Activated CD4-positive, alpha-beta memory T cell treated with anti-CD3 and anti-CD28 coated beads, Interleukin-2, amount 10 ng/mL, durations not matched to agents 7 days and 5 days (primary cell): ENCODE measurements around the gene ZRANB3. TPM values are rescaled to one million over a fixed set of nuclear protein-coding genes. Genes with fewer than 3 reads are reported as not detected.
"Not testable (repeated sequence)": the region's sequence is repeated elsewhere in the genome, so short reads cannot be mapped to it uniquely, and the experiment has no call there.

Experiments used
- CTCF ChIA-PET: fragments of 350-600 bp; sonication (Branson Sonifier 250); formaldehyde crosslinking; loops from one replicate; lab custom pipeline; 2021; ENCODE audit warnings: antibody characterized with exemption, inconsistent platforms; lab: Charles Lee
- POLR2A ChIA-PET: fragments of 350-600 bp; sonication (Branson Sonifier 250); formaldehyde crosslinking; loops from one replicate; lab custom pipeline; 2021; ENCODE audit warnings: antibody characterized with exemption; lab: Charles Lee
- DNase-seq: peaks from one replicate; pipeline ENCODE4 v3.0.0-alpha.2; 2020
- H3K27ac Mint-ChIP-seq: one replicate; pipeline ENCODE4 v1.8.0; 2021; ENCODE audit warnings: mild to moderate bottlenecking, mixed read lengths
- H3K27me3 Mint-ChIP-seq: one replicate; pipeline ENCODE4 v1.8.0; 2021; ENCODE audit warnings: mixed read lengths
- H3K36me3 Mint-ChIP-seq: one replicate; pipeline ENCODE4 v1.8.0; 2021; ENCODE audit warnings: low read depth, mixed read lengths
- H3K4me1 Mint-ChIP-seq: one replicate; pipeline ENCODE4 v1.8.0; 2021; ENCODE audit warnings: mixed read lengths
- H3K4me3 Mint-ChIP-seq: one replicate; pipeline ENCODE4 v1.8.0; 2021; ENCODE audit warnings: mild to moderate bottlenecking, mixed read lengths
- H3K9me3 Mint-ChIP-seq: one replicate; pipeline ENCODE4 v1.8.0; 2021; ENCODE audit warnings: mixed read lengths
- total RNA-seq, 2 experiments: library from RNA; stranded (reverse); gene quantifications; one replicate each; pipeline ENCODE4 v1.2.3, GENCODE V29; 2021

ZRANB3 gene
- 1 to 10 TPM; 5.8 to 6.2 TPM for total RNA-seq

GRCh38 chr2:135530313-135531230 is at the start of gene ZRANB3:
ZRANB3 (minus strand) TSS chr2:135531218.
- DNase-seq: peak; percentile 96
- no peaks in the 10 kb centered on the region for H3K9me3 Mint-ChIP-seq
- ChIA-PET CTCF (interaction anchor here (0.5 to 2.5 kb wide), 6 partner anchors 90 to 1079 kb away, joined by 3 to 9 read pairs (median 4); no protein-coding TSS in a partner anchor), POLR2A (interaction anchor here (0.6 to 3.2 kb wide), 19 partner anchors 10 to 853 kb away, joined by 3 to 30 read pairs (median 4); partner anchors contain the start of genes CCNT2, RAB3GAP1 and UBXN4)
- H3K4me1 Mint-ChIP-seq: peaks cover 32% of the 10 kb centered on the region
- H3K27ac Mint-ChIP-seq: no peak within 1 kb of the TSS
- no peaks in the 10 kb centered on the region for H3K27me3 Mint-ChIP-seq
- H3K36me3 Mint-ChIP-seq: peaks cover 6% of the 10 kb centered on the region
- no peak within 1 kb of the TSS for H3K4me3 Mint-ChIP-seq

GRCh38 chr2:135573620-135574019 is 42.6 kb upstream of the ZRANB3 start:
- Mint-ChIP-seq H3K4me3 (no peak overlapping the region), H3K4me1 (no peaks in the 10 kb centered on the region), H3K9me3 (no peaks in the 10 kb centered on the region), H3K27me3 (no peaks in the 10 kb centered on the region), H3K36me3 (peaks cover 5% of the 10 kb centered on the region), H3K27ac (no peak overlapping the region)
- DNase-seq: no peak
- ChIA-PET POLR2A (no interaction called here), CTCF (interaction anchor here (1.4 kb wide), 1 partner anchor 136 kb away, joined by 5 read pairs; no protein-coding TSS in a partner anchor)

GRCh38 chr2:135570884-135571283 is 39.9 kb upstream of the ZRANB3 start:
- H3K4me3 Mint-ChIP-seq: no peak overlapping the region
- POLR2A ChIA-PET: no interaction called here
- DNase-seq: no peak
- H3K27ac Mint-ChIP-seq: no peak overlapping the region
- H3K27me3 Mint-ChIP-seq: no peaks in the 10 kb centered on the region
- no peaks in the 10 kb centered on the region for H3K9me3 Mint-ChIP-seq
- CTCF ChIA-PET: no interaction called here
- no peaks in the 10 kb centered on the region for H3K4me1 Mint-ChIP-seq
- H3K36me3 Mint-ChIP-seq: peaks cover 5% of the 10 kb centered on the region

- H3K27me3 Mint-ChIP-seq: no peaks in the 10 kb centered on the region
- no peak overlapping the region for H3K27ac Mint-ChIP-seq
- DNase-seq: no peak
- peaks cover 11% of the 10 kb centered on the region for H3K36me3 Mint-ChIP-seq
- ChIA-PET CTCF (no interaction called here), POLR2A (interaction anchor here (1.1 kb wide), 1 partner anchor 14 kb away, joined by 3 read pairs; no protein-coding TSS in a partner anchor)
- peaks cover 4% of the 10 kb centered on the region for H3K4me1 Mint-ChIP-seq
- no peak overlapping the region for H3K4me3 Mint-ChIP-seq
- H3K9me3 Mint-ChIP-seq: peaks cover 2% of the 10 kb centered on the region
Measured at GRCh38 chr2:135563793-135564192, 32.8 kb upstream of the ZRANB3 start.

GRCh38 chr2:135561925-135562324 is 30.9 kb upstream of the ZRANB3 start:
- H3K4me3 Mint-ChIP-seq: no peak overlapping the region
- DNase-seq: no peak
- peaks cover 4% of the 10 kb centered on the region for H3K4me1 Mint-ChIP-seq
- ChIA-PET CTCF (interaction anchor here (0.9 kb wide), 1 partner anchor 48 kb away, joined by 3 read pairs; no protein-coding TSS in a partner anchor), POLR2A (no interaction called here)
- peaks cover 11% of the 10 kb centered on the region for H3K36me3 Mint-ChIP-seq
- no peak overlapping the region for H3K27ac Mint-ChIP-seq
- H3K27me3 Mint-ChIP-seq: no peaks in the 10 kb centered on the region
- H3K9me3 Mint-ChIP-seq: peaks cover 2% of the 10 kb centered on the region

GRCh38 chr2:135557530-135557929 is 26.5 kb upstream of the ZRANB3 start:
- H3K4me3 Mint-ChIP-seq: no peak overlapping the region
- ChIA-PET CTCF (interaction anchor here (0.7 kb wide), 1 partner anchor 448 kb away, joined by 3 read pairs; no protein-coding TSS in a partner anchor), POLR2A (no interaction called here)
- peaks cover 18% of the 10 kb centered on the region for H3K36me3 Mint-ChIP-seq
- no peaks in the 10 kb centered on the region for H3K4me1 Mint-ChIP-seq
- no peaks in the 10 kb centered on the region for H3K27me3 Mint-ChIP-seq
- H3K27ac Mint-ChIP-seq: no peak overlapping the region
- DNase-seq: no peak
- H3K9me3 Mint-ChIP-seq: no peaks in the 10 kb centered on the region

GRCh38 chr2:135555311-135555710 is 24.3 kb upstream of the ZRANB3 start:
- no peaks in the 10 kb centered on the region for H3K27me3 Mint-ChIP-seq
- peaks cover 16% of the 10 kb centered on the region for H3K36me3 Mint-ChIP-seq
- H3K27ac Mint-ChIP-seq: no peak overlapping the region
- H3K4me3 Mint-ChIP-seq: no peak overlapping the region
- no peaks in the 10 kb centered on the region for H3K9me3 Mint-ChIP-seq
- no peak for DNase-seq
- ChIA-PET POLR2A (no interaction called here), CTCF (no interaction called here)
- H3K4me1 Mint-ChIP-seq: no peaks in the 10 kb centered on the region

- Mint-ChIP-seq H3K4me1 (no peaks in the 10 kb centered on the region), H3K27me3 (no peaks in the 10 kb centered on the region), H3K27ac (no peak overlapping the region), H3K36me3 (peaks cover 16% of the 10 kb centered on the region), H3K4me3 (no peak overlapping the region), H3K9me3 (no peaks in the 10 kb centered on the region)
- CTCF ChIA-PET: interaction anchor here (0.9 kb wide), 1 partner anchor 20 kb away, joined by 3 read pairs; no protein-coding TSS in a partner anchor
- no peak for DNase-seq
- POLR2A ChIA-PET: no interaction called here
Measured at GRCh38 chr2:135552887-135553286, 21.9 kb upstream of the ZRANB3 start.

GRCh38 chr2:135551356-135551755 is 20.3 kb upstream of the ZRANB3 start:
- peaks cover 9% of the 10 kb centered on the region for H3K4me1 Mint-ChIP-seq
- no peak for DNase-seq
- POLR2A ChIA-PET: no interaction called here
- peaks cover 16% of the 10 kb centered on the region for H3K36me3 Mint-ChIP-seq
- CTCF ChIA-PET: interaction anchor here (1.2 kb wide), 1 partner anchor 547 kb away, joined by 3 read pairs; no protein-coding TSS in a partner anchor
- no peak overlapping the region for H3K27ac Mint-ChIP-seq
- H3K27me3 Mint-ChIP-seq: no peaks in the 10 kb centered on the region
- no peak overlapping the region for H3K4me3 Mint-ChIP-seq
- H3K9me3 Mint-ChIP-seq: no peaks in the 10 kb centered on the region

- CTCF ChIA-PET: no interaction called here
- POLR2A ChIA-PET: no interaction called here
- Mint-ChIP-seq H3K4me3 (no peak overlapping the region), H3K4me1 (peaks cover 20% of the 10 kb centered on the region), H3K9me3 (no peaks in the 10 kb centered on the region), H3K27ac (no peak overlapping the region), H3K36me3 (no peaks in the 10 kb centered on the region), H3K27me3 (peaks cover 1% of the 10 kb centered on the region)
- DNase-seq: no peak
Measured at GRCh38 chr2:135547311-135547710, 16.3 kb upstream of the ZRANB3 start.

- ChIA-PET POLR2A (no interaction called here), CTCF (no interaction called here)
- Mint-ChIP-seq H3K4me3 (no peak overlapping the region), H3K9me3 (no peaks in the 10 kb centered on the region), H3K4me1 (peaks cover 20% of the 10 kb centered on the region), H3K27me3 (peaks cover 1% of the 10 kb centered on the region), H3K36me3 (no peaks in the 10 kb centered on the region), H3K27ac (no peak overlapping the region)
- peak; percentile 20 for DNase-seq
Measured at GRCh38 chr2:135546436-135546835, 15.4 kb upstream of the ZRANB3 start.

GRCh38 chr2:135533545-135533944 is 2.5 kb upstream of the ZRANB3 start:
- not testable (repeated sequence) for DNase-seq, H3K27ac Mint-ChIP-seq, H3K4me3 Mint-ChIP-seq, H3K9me3 Mint-ChIP-seq, H3K36me3 Mint-ChIP-seq, H3K27me3 Mint-ChIP-seq
- POLR2A ChIA-PET: interaction anchor here (3.2 kb wide), 1 partner anchor 16 kb away, joined by 8 read pairs; no protein-coding TSS in a partner anchor
- H3K4me1 Mint-ChIP-seq: peaks cover 28% of the 10 kb centered on the region
- CTCF ChIA-PET: interaction anchor here (1.3 kb wide), 1 partner anchor 176 kb away, joined by 4 read pairs; no protein-coding TSS in a partner anchor

- DNase-seq: no peak
- peaks cover 31% of the 10 kb centered on the region for H3K4me1 Mint-ChIP-seq
- no peak overlapping the region for H3K27ac Mint-ChIP-seq
- H3K36me3 Mint-ChIP-seq: peaks cover 4% of the 10 kb centered on the region
- no peak overlapping the region for H3K4me3 Mint-ChIP-seq
- POLR2A ChIA-PET: interaction anchor here (0.8 to 3.2 kb wide), 6 partner anchors 17 to 615 kb away, joined by 3 to 30 read pairs (median 10); partner anchors contain the start of genes CCNT2 and RAB3GAP1
- H3K9me3 Mint-ChIP-seq: no peaks in the 10 kb centered on the region
- no peaks in the 10 kb centered on the region for H3K27me3 Mint-ChIP-seq
- CTCF ChIA-PET: interaction anchor here (0.5 to 2.5 kb wide), 4 partner anchors 177 to 1287 kb away, joined by 3 to 9 read pairs (median 4); partner anchors contain the start of gene UBXN4
Measured at GRCh38 chr2:135532581-135532980, 1.6 kb upstream of the ZRANB3 start.
